Left ventricle myocardium superior (tissue), 1 donor: ENCODE results near the gene OR6M1. TPM values are rescaled to one million over a fixed set of nuclear protein-coding genes. Genes with fewer than 3 reads are reported as not detected.
A peak's percentile ranks its signal among the peaks of the same experiment; 100 is the strongest.

Source experiments
- ATAC-seq: fragments of 200-7000 bp; cut with Tn5 transposase; one replicate; pipeline ENCODE4 v1.9.1; 2020; ENCODE audit warnings: mild to moderate bottlenecking, moderate library complexity
- DNase-seq: peaks from one replicate; pipeline ENCODE4 v3.0.0-alpha.2; 2020
- intact Hi-C: fragments of 100-400 bp; cut with micrococcal nuclease; formaldehyde crosslinking; loops from one replicate; pipeline ENCODE4 v1.11.0; 2022
- long read RNA-seq: library from polyadenylated mRNA; unstranded; transcript quantifications from one replicate; pipeline ENCODE4 v2.0.0, GENCODE V29; 2021
- total RNA-seq: library from RNA; stranded (reverse); fragmentation: NEBNext Ultra II Directional; extraction: Animal tissue kit (Norgen Biotek cat#: 25700); gene quantifications from one replicate; pipeline ENCODE4 v1.2.1, GENCODE V29; 2021
- donor health status: DM: no; HTN: yes; CAD: no; lungs with severe emphysema.

Gene OR6M1, protein sequence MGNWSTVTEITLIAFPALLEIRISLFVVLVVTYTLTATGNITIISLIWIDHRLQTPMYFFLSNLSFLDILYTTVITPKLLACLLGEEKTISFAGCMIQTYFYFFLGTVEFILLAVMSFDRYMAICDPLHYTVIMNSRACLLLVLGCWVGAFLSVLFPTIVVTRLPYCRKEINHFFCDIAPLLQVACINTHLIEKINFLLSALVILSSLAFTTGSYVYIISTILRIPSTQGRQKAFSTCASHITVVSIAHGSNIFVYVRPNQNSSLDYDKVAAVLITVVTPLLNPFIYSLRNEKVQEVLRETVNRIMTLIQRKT
- not detected for total RNA-seq
- long read RNA-seq, result 0 reads

DNA sequence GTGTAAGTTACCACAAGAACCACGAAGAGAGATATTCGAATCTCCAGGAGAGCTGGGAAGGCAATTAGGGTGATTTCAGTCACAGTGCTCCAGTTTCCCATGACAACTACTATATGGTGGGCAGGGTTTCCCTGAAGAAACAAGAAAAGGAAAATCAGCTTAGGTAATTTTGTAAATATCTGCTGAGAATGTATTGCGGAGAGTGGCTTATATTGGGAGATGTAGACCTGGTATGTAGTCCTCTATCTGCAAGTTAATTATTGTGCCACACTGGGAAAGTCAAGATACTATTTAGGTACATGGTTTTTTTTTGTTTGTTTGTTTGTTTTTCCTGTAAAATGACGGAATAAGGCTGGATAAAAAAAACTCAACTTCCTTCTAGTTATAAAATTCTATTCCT, at the start of gene OR6M1:
TSS of gene OR6M1 (minus strand) at position 101 of the 400 bp plus-strand sequence. CDS start at position 101, 0 bp downstream.
- no peak for ATAC-seq
- no peak for DNase-seq
- intact Hi-C loops, result no loop called here

DNA sequence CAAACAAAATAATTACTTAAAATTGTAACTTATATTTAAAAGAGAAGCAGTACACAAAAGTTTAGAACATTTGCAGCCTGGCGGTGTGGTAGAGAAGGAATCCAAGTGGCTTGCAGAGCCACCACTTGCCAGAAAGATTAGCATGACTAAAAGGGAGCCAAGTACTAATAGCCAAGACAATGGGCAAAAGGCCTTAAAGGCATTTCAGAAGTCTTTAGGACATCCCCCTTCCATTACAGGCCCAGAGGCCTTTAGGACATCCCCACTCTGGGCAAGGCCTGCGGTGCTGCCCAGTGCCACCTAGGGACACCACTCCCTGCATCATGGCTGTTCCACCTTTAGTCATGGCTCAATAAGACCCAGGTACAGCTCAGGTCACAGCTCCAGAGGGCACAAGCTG, 46.9 kb upstream of the OR6M1 start:
- no peak for DNase-seq
- intact Hi-C loops, result no loop called here
- no peak for ATAC-seq

DNA sequence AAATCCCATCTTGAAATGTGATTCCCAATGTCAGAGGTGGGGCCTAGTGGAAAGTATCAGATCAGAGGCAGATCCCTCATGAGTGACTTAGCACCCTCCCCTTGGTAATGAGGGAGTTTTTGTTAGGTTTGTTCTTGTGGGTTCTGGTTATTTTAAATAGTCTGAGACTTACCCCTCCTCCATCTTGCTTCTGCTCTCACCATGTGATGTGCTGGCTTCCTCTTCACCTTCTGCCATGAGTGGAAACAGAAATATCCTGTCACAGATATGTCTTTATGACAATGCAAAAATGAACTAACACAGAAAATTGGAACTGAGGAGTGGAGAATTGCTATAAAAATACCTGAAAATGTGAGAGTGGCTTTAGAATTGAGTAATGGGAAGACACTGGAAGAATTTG, 46.2 kb upstream of the OR6M1 start:
- intact Hi-C loops, result no loop called here
- DNase-seq (no peak), ATAC-seq (no peak)

DNA sequence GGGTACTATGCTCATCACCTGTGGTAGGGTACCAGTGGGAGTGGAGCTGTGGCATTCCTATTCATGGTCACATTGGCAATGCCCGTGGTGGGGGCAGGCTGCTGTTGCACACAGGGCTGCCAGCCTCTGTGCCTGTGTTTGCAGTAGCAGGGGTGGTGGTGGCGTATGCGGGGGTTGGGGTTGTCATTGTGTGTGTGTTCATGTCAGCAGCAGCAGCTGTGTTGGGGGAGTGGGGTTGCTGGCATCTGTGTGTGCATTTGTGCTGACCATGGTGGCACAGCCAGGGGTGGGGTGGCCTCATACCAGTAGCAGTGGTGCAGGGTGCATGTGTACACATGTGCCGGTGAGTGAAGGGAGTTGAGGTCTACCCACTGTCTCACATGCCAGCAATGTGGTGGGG, 45.0 kb upstream of the OR6M1 start:
- DNase-seq (no peak), ATAC-seq (no peak)
- intact Hi-C loops, result no loop called here

DNA sequence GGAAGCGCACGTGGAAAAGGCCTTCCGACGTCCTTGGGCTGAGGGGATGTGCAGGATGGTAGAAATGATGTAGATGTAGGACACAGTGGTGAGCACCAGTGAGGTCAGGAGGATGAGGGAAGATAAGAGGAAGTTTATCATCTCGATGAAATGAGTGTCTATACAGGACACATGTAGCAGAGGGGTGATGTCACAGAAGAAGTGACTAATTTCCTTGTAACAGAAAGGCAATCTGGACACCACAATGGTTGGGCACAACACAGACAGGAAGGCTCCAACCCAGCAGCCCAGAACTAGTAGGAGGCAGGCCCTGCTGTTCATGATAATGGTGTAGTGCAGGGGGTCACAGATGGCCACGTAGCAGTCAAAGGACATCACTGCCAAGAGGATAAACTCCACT, 35.0 kb upstream of the OR6M1 start:
- ATAC-seq, result no peak
- intact Hi-C loops, result no loop called here

DNA sequence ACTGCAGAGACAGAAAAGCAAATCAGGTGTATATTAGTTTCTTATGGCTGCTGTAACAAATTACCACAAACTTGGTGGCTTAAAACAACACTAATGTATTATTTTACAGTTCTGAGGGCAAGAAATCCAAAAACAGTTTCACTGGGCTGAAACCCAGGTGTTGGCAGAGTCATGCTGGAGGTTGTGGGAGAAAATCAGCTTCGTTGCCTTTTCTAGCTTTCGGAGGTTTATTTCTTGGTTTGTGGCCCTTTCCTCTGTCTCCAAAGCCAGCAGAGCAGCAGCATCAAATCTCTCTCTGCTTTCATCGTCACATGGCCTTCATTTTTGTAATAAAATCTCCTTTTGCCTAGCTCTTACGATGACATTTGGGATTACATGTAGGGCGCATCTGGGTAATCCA, 33.0 kb upstream of the OR6M1 start:
- no peak for ATAC-seq

More for the DNA sequence above, 35.0 kb upstream of the OR6M1 start:
- no peak for DNase-seq

DNA sequence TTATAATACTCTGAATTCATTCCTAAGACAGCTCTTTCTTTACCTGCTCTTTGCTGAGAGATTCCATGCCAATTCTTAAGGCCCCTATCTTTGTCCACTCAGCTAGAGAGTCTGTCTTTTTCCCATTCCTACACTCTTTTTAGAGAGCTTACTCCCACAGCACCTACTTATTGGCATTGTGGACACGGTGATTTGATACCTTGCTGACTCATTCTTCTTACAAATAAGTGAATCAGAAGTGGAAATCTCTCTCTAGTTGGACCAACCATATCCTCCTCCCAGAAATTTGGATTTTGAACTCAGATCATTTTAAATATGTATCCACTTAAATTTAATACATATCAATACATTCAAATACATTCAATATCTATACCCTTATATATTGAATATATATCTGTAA, 32.5 kb upstream of the OR6M1 start:
- intact Hi-C loops, result no loop called here
- no peak for ATAC-seq
- DNase-seq, result no peak

More for the DNA sequence above, 33.0 kb upstream of the OR6M1 start:
- no peak for DNase-seq
- intact Hi-C loops, result no loop called here

DNA sequence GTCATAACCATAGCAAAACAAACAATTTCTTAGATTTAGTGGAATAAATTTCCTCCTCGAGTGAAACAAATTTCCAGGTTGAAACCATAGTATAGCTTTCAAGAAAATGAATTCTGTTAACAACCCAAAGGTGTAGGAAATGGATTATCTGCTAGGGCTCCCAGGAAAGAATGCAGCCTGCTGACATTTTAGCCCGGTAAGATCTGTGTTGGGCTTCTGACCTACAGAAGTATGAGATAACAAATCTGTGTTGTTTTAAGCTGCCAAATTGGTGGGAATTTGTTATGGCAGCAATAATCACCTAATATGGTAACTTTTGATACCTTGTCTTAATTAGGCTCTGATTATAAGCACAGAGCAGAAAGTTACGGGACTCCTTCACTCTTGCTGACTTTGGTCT, 32.0 kb upstream of the OR6M1 start:
- intact Hi-C loops, result no loop called here
- DNase-seq, result no peak
- ATAC-seq, result no peak

DNA sequence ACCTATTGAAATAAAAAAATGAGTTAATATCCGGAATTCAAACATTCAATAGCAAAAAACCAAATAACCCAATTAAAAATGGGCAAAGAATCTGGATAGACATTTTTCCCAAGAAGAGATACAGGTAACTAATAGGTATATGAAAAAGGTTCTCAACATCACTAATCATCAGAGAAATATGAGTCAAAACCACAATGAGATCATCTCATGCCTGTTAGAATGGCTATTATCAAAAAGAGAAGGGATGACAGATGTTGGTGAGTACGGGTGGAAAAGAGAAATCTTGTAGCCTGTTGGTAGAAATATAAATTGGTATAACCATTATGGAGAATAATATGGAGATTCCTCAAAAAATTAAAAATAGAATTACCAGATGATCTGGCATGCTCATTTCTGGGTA, 26.9 kb upstream of the OR6M1 start:
- intact Hi-C loops, result no loop called here
- no peak for ATAC-seq
- DNase-seq, result no peak

DNA sequence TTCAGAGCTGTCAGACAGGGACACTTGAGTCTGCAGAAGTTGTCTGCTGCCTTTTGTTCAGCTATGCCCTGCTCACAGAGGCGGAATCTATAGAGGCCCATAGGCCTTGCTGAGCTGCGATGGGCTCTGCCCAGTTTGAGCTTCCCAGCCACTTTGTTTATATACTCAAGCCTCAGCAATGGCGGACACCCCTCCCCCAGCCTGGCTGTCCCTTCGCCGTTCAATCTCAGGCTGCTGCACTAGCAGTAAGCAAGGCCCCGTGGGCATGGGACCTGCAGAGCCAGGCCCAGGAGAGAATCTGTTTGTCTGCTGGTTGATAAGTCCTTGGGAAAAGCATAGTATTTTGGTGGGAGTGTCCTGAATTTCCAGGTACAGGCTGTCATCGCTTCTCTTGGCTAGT, 23.6 kb upstream of the OR6M1 start:
- no peak for DNase-seq
- intact Hi-C loops, result no loop called here
- ATAC-seq, result no peak

DNA sequence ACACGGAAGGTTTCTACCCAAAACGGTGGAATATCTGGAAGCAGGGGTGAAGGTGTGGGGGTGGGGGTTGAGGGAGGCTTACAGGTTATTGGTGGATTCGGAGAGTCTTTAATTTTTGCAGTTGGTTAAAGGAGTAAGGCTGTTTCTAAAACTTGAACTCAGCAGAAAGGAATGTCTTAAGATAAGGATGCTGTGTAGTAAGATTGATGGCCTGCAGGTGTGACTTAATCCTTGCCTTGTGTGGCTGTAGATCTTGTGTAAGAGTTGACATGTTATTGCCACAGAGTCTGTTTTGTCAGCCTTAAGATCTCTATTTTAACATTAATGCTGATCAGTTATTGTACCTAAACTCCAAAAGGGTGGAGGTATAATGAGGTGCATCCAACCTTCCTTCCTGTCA, 16.4 kb upstream of the OR6M1 start:
- ATAC-seq, result no peak
- intact Hi-C loops, result no loop called here

DNA sequence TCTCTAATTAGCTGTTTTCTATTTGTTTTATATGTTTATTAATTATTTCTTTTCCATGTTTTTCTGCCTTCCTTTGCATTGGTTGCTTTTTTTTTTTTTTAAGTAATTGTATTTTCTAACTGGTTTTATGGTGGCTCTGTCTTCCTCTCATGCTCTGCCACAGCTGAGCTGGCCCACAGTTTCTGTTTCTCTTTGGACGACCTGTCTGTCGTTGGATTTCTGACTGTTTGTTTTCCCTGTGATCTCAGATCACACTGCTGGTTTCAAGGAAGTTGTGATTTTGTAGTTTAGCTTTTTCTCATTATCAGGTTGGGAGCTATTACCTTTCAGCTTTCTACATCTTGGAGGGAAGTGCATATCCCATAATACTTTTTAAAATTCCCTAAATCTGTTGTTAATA, 15.9 kb upstream of the OR6M1 start:
- DNase-seq (no peak), ATAC-seq (no peak)
- intact Hi-C loops, result no loop called here

More for the DNA sequence above, 16.4 kb upstream of the OR6M1 start:
- DNase-seq, result no peak

DNA sequence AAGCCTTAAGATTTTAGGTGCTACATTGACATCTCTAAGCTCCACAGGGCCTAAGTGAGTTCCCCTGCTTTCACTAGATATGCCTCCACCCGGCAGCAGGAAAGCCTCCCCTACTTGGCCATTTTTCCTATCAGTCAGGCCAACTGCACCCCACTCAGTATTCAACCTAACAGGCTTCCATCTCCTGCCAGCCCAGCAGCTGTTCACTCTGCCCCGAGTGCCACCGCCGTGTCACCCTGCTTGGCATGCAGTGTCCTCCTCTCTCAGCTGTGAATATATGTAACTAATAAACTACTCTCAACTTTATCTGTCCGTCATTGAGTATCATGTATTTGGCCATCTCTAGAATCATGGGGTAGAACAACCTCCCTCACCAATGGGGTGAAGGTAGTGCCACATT, 9.0 kb upstream of the OR6M1 start:
- intact Hi-C loops, result no loop called here
- ATAC-seq, result no peak
- DNase-seq, result peak; percentile 17

DNA sequence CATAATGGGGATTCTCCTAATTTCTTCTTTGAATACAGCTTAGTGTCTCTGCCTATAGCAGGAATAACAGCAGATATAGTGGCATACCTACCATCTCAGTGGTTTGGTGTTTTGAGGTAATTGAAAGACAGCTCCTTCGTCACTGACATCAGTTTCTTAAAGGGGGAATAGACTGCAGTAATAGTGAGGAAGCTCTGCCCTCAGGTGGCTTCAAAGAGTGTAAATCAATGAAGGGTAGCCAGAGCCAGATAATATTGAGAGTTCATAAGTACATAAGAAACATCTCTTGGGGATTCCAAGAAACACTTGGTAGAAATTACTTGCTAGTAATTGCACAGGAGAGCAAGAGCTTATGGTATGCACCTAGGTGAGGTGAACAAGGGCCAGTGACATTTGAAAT, 4.4 kb downstream of the OR6M1 start:
- DNase-seq, result no peak
- intact Hi-C loops, result no loop called here
- ATAC-seq, result no peak

DNA sequence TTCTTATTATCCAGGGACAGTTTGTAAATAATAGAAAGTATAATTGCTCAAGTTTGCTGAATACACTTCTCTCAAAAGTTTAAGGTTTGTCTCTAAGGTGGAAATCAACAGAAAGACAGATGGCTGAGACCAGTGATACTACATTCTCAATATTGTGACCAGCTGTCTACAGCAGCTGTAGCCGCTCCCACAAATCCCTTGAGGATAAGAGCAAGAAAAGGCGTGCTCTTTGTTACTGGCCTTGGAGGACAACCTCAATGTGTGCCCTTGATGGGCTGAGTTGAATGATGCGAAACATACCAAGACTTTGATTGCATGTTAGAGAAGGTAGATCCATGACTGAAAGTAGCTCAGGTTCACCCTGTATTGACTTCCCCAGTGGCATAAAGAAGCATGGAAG, 6.1 kb downstream of the OR6M1 start:
- no peak for DNase-seq
- peak; percentile 53 for ATAC-seq
- intact Hi-C loops, result no loop called here

DNA sequence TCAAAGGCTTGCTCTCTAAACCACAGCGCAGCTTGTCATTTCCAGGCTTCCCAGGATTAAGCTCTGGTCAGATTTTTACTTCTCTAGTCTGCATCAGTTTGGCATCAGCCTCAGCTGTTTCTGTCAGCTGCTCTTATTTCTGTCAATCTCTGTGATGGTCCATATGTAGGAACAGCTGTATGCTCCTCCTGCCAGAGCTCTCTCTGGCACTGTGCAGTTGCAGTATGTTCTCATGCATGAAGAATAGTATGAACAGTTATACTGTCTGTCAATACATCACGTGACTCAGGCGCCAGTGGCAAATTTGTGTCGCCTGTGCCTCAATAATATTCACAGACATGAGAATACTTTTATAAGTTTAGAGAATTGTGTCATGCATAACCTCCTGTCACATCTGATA, 6.7 kb downstream of the OR6M1 start:
- no peak for ATAC-seq
- intact Hi-C loops, result no loop called here
- no peak for DNase-seq

DNA sequence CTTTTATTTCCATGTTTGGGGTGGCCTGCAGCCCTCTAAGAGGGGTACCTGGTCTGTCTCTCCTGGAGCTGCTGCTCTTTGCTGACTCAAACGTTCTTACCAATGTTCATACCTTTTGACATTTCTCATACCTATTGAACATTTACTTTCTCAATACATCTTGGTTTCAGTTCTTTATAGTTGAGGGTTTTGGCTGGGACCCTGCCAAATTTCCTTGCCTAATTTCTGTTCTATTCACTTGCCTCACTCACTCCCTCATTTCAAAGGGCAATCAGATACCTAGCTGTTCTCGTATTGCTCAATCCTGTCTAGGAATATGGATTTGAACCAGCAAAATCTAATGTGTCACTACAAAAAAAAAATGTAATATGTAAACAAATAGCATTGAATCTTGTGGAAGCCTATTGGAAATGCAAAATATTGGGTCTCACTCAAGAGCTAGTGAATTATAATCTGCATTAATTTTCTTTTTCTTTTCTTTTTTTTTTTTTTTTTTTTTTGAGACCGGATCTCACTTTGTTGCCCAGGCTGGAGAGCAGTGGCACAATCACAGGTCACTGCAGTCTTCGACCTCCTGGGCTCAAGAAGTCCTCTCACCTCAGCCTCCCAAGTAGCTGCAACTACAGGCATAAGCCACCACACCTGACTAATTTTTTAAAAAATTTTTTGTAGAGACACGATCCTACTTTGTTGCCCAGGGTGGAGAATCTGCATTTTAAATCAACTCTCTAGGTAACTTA, 7.5 kb downstream of the OR6M1 start:
- no peak for ATAC-seq
- intact Hi-C loops, result no loop called here
- DNase-seq, result no peak

DNA sequence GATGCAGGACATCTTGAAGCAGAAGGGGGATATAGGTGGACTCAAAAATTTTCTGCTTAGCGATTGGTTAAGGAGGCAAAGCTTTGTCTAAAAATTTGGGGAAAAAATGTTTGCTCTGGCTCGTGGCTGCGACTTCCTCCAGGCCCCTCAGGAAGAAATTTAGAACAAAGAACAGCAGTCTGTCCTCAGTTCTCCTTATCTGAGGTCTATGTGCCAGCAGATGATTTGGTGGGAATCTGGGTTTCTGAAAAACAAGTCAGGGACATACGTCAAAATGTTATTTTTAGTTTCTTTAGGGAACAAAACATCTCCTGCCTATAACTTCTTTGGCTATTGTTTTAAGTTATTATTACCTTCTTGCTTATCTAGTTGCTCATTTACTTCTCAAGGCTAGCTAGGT, 8.1 kb downstream of the OR6M1 start:
- intact Hi-C loops, result no loop called here
- DNase-seq (no peak), ATAC-seq (no peak)

DNA sequence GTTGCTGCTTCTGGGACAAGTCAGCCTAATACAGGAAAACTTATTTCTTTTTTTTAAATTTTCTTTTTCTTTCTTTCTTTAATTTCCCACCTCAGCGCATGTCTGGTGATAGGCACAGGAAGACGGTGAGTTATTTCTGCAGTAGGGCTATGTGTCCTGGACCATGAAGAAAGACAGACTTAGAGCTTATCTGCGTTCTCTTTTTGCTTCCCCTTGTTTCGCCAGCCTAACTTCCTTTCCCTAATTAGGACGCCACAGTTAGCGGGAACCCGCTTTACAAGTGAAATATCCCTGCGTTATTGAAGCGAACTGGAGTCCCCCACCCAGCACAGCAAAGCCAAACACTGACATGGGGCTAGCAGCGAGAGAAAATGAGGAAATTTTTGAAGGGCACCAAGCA, 8.6 kb downstream of the OR6M1 start:
- ATAC-seq (no peak), DNase-seq (no peak)
- intact Hi-C loops, result no loop called here

DNA sequence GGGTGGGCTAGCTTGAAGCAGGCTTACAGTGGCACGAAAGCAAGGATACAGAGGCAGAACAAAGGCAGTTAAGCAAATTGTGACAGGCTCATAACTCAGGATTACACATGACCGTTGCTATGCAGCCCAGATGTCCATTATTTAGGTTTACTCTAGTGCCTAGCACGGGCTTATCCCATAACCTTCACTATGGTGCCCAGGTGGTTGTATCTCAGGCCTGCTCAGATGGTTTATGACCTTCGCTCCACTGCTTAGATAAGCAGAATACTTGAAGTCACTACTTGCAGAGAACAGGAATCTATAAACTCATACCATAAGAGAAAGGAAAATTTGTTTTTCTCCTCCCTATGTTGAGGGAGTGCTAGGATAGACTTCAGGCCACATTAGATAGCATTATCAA, 9.0 kb downstream of the OR6M1 start:
- no peak for DNase-seq
- intact Hi-C loops, result no loop called here
- ATAC-seq, result no peak

DNA sequence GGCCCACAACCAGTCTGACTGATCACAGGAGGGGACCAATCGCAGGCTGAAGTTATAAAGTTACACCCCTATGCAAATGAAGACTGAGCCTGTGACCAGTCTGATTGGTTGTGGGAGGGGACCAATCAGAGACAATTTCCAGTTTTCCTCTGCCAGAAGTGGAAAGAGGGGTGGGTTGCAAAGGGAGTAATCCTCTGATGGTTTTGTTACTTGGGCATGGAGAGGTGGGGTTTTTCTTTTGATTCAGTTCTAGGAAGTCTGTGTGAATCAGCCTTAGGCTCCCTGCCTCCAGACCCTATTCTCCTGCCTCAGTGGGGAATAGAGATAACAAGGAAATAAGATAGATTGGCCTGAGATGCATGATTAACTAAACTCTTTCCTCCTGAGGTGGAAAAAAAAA, 9.9 kb downstream of the OR6M1 start:
- intact Hi-C loops, result no loop called here
- ATAC-seq (no peak), DNase-seq (no peak)
